Loucy (cell line): ENCODE data around the gene FOXO6.

Experiments used
- H2AFZ ChIP-seq: fragments of 200-600 bp; sonication (generic); 2 replicates; pipeline ENCODE4 v1.6.0; 2016; ENCODE audit warnings: antibody characterized with exemption, mild to moderate bottlenecking, low read length, moderate library complexity
- H3F3A ChIP-seq: fragments of 200-600 bp; 2 replicates; pipeline ENCODE4 v1.6.0; 2016; ENCODE audit warnings: antibody characterized with exemption, low read depth, mild to moderate bottlenecking
- H3K27me3 ChIP-seq: fragments of 200-600 bp; sonication (generic); 2 replicates; pipeline ENCODE4 v1.6.1; 2014; ENCODE audit warnings: low read length, mild to moderate bottlenecking; ENCODE audit not compliant: insufficient read depth, poor library complexity, severe bottlenecking
- H3K36me3 ChIP-seq: fragments of 200-600 bp; sonication (generic); 2 replicates; pipeline ENCODE4 v1.6.1; 2016; ENCODE audit warnings: low read length; ENCODE audit not compliant: insufficient read depth
- H3K4me1 ChIP-seq: fragments of 200-600 bp; sonication (generic); 2 replicates; pipeline ENCODE4 v1.5.1; 2014; ENCODE audit warnings: low read length, mild to moderate bottlenecking; ENCODE audit not compliant: insufficient read depth, poor library complexity, severe bottlenecking
- H3K4me2 ChIP-seq: fragments of 200-600 bp; sonication (generic); 2 replicates; pipeline ENCODE4 v1.6.0; 2014; ENCODE audit warnings: antibody characterized with exemption, low read length, low read depth, mild to moderate bottlenecking; ENCODE audit not compliant: poor library complexity, severe bottlenecking
- H3K4me3 ChIP-seq: fragments of 200-600 bp; sonication (generic); 2 replicates; pipeline ENCODE4 v1.5.1; 2014; ENCODE audit warnings: low read length, mild to moderate bottlenecking, mixed read lengths; ENCODE audit not compliant: poor library complexity, severe bottlenecking
- H3K79me2 ChIP-seq: fragments of 200-600 bp; sonication (generic); 2 replicates; pipeline ENCODE4 v1.6.1; 2014; ENCODE audit warnings: low read length; ENCODE audit not compliant: insufficient read depth
- H3K9ac ChIP-seq: fragments of 200-600 bp; sonication (generic); 2 replicates; pipeline ENCODE4 v1.6.0; 2014; ENCODE audit warnings: mild to moderate bottlenecking, low read depth, low read length, moderate library complexity; ENCODE audit not compliant: poor library complexity, severe bottlenecking
- H3K9me2 ChIP-seq: fragments of 200-600 bp; sonication (generic); replicated peaks from 2 replicates; pipeline ENCODE4 v1.6.1; 2016; ENCODE audit warnings: low read depth, low read length, mixed read lengths
- H3K9me3 ChIP-seq: fragments of 200-600 bp; sonication (generic); 2 replicates; pipeline ENCODE4 v1.6.1; 2014; ENCODE audit warnings: mild to moderate bottlenecking, antibody characterized with exemption, low read length, low read depth; ENCODE audit not compliant: insufficient read depth
- H4K20me1 ChIP-seq: fragments of 200-600 bp; sonication (generic); 2 replicates; pipeline ENCODE4 v1.6.0; 2014; ENCODE audit warnings: antibody characterized with exemption, low read length, mild to moderate bottlenecking; ENCODE audit not compliant: insufficient read depth, poor library complexity, severe bottlenecking
- CTCF ChIP-seq: fragments of 200-600 bp; sonication (generic); conservative IDR thresholded peaks from 2 replicates; pipeline ENCODE4 v1.5.1; 2014; ENCODE audit warnings: mild to moderate bottlenecking, antibody characterized with exemption, low read length
- EZH2phosphoT487 ChIP-seq: fragments of 200-600 bp; IDR thresholded peaks from 2 replicates; pipeline ENCODE4 v1.6.1; 2018; ENCODE audit warnings: antibody characterized with exemption, mild to moderate bottlenecking, moderate library complexity, borderline replicate concordance

FOXO6 gene

GRCh38 chr1:41366455-41367287 is 5.4 kb downstream of the FOXO6 start:
- H3K4me3 ChIP-seq, result peak overlapping the region; percentile 88
- H3K9me3 ChIP-seq, result no peaks in the 10 kb centered on the region
- peaks cover 83% of the 10 kb centered on the region for H3K4me1 ChIP-seq
- peak overlapping the region; percentile 98 for H3K9ac ChIP-seq
- TF ChIP-seq CTCF, result no peak
- TF ChIP-seq EZH2phosphoT487, result no peak
- H3K4me2 ChIP-seq, result peak overlapping the region; percentile 85
- H4K20me1 ChIP-seq, result peaks cover 10% of the 10 kb centered on the region
- H2AFZ ChIP-seq, result peak overlapping the region; percentile 83
- no peaks in the 10 kb centered on the region for H3K9me2 ChIP-seq
- H3K36me3 ChIP-seq, result no peaks in the 10 kb centered on the region
- H3K27me3 ChIP-seq, result no peaks in the 10 kb centered on the region
- peaks cover 6% of the 10 kb centered on the region for H3F3A ChIP-seq
- peaks cover 27% of the 10 kb centered on the region; the same call in 1 of the 2 replicates for H3K79me2 ChIP-seq

GRCh38 chr1:41367288-41367642 is 6.0 kb downstream of the FOXO6 start:
- peaks cover 27% of the 10 kb centered on the region; the same call in 1 of the 2 replicates for H3K79me2 ChIP-seq
- peaks cover 8% of the 10 kb centered on the region for H4K20me1 ChIP-seq
- H3K4me3 ChIP-seq, result peak overlapping the region; percentile 88
- H3F3A ChIP-seq, result peaks cover 6% of the 10 kb centered on the region
- TF ChIP-seq EZH2phosphoT487 (no peak), CTCF (peak; percentile 31)
- H3K9me3 ChIP-seq, result no peaks in the 10 kb centered on the region
- peaks cover 83% of the 10 kb centered on the region for H3K4me1 ChIP-seq
- H3K36me3 ChIP-seq, result no peaks in the 10 kb centered on the region
- H3K27me3 ChIP-seq, result no peaks in the 10 kb centered on the region
- H3K9me2 ChIP-seq, result no peaks in the 10 kb centered on the region
- peak overlapping the region; percentile 98 for H3K9ac ChIP-seq
- no peak overlapping the region for H2AFZ ChIP-seq
- H3K4me2 ChIP-seq, result peak overlapping the region; percentile 85

GRCh38 chr1:41368366-41368765 is 7.1 kb downstream of the FOXO6 start:
- H3F3A ChIP-seq, result peaks cover 6% of the 10 kb centered on the region
- H3K9me3 ChIP-seq, result no peaks in the 10 kb centered on the region
- peak overlapping the region; percentile 98 for H3K9ac ChIP-seq
- no peak for TF ChIP-seq CTCF
- no peak for TF ChIP-seq EZH2phosphoT487
- H2AFZ ChIP-seq, result no peak overlapping the region
- no peaks in the 10 kb centered on the region for H3K27me3 ChIP-seq
- H3K79me2 ChIP-seq, result peaks cover 32% of the 10 kb centered on the region; the same call in 1 of the 2 replicates
- H3K36me3 ChIP-seq, result no peaks in the 10 kb centered on the region
- no peaks in the 10 kb centered on the region for H3K9me2 ChIP-seq
- H4K20me1 ChIP-seq, result no peaks in the 10 kb centered on the region
- H3K4me1 ChIP-seq, result peaks cover 82% of the 10 kb centered on the region
- peak overlapping the region; percentile 85 for H3K4me2 ChIP-seq
- peak overlapping the region; percentile 88 for H3K4me3 ChIP-seq
